Putamen (tissue), 1 donor: ENCODE data around the gene IFNA14.
A peak's percentile ranks its signal among the peaks of the same experiment; 100 is the strongest.
"Not testable (repeated sequence)": the region's sequence is repeated elsewhere in the genome, so short reads cannot be mapped to it uniquely, and the experiment has no call there.

Experiments used
- DNase-seq: peaks from one replicate; pipeline ENCODE4 v3.0.0-alpha.2; 2016; ENCODE audit warnings: low spot score

The IFNA14 gene

DNA sequence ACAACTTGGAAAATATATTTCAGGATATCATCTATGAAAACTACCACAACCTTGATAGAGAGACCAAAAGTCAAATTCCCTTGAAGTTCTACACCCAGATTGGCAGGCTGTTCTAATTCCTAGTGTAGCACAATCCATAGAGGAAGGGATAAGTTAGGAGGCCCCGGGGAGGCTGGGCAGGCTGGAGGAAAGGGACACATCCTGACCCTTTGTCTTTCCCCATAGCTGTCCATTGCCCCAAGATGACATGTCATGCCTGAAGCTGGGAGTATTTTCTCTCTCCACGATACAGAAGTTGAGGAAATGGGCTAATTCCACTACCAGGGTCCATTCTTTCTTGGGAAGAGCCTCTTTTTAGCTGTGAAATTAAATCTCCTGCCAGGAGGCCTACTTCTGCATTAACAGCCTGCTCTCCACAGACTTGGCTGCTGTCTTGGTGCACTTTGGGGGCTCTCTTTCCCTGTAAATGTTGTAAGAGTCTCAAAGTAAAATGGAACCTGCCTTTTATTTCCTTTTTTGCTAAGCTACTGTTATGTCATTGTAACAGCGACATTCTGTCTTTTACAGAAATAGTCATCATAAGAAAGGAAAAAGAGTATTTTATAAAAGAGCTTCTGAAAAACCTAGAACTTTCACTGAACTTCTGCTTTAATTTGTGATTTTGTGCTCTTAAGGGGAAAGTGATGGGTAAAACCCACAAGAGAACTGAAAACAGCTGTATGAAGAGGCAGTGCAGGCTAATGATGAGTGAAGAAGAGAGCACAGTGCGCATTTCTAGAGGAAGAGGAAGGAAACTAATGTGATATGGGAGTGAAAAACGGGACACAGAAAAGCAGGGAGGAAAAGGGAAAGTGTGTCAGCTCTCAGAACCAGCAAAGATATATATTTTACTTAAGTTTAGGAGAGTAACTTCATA, 26.1 kb downstream of the IFNA14 start:
- DNase-seq = not testable (repeated sequence)

DNA sequence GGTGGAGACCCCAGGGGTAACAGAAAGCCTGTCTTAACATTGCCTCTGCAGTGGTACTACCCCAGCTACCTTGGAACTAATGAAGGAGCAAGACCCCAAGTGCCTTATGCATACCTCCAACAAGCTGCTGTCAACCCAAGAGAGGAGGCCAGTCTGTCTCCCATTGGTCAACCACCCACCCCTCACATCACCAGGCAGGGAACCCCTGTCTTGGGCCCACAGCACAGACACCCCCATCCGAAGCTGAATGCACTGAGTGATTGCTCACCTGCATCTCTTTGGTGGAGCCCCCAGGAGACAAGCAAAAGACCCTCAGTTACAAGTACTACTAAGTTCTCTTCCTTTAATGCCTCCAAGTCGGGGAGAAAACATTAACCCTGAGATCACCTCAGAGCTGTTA, 27.6 kb downstream of the IFNA14 start:
- DNase-seq = not testable (repeated sequence)

- DNase-seq = not testable (repeated sequence)
These were observed 29.0 kb downstream of the IFNA14 start for GRCh38 chr9:21210782-21211181.

DNA sequence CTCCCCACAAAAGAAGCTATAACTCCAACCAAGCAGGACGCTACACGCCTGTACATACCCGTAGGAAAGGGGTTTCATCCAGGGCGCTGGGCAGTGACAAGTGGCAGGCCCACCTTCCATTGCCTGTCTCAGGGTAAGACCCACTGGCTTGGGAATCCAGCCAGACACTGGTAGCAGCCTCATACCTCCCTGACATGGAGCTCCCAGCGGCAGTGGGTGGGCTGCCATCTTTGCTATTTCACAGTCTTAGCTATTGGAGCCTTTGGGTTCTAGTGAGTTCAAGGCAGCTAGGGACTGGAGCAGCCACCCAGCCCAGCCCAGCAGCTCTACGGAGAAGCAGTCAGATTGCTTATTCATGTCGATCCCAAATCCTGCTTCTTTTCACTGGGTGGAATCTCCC, 29.5 kb downstream of the IFNA14 start:
- DNase-seq = no peak

DNA sequence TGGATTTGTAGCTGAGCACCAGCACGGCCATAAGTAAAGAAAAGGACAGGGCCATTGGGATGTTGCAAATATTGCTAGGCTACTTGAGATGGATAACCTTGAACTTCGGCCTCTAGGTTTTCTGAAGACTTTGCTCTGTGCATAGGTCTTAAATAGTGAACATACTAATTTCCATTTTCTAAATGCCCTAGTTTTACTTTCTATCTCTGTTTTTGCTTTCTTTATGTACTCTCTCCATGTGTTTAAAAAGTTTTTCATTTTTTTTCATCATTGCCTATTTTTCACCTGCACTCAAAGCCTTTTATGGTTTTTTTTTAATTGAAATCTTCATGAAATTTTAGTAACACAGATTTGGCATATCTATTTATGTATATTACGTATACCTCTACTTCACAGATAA, 32.8 kb downstream of the IFNA14 start, which contains the start of gene IFNA10:
IFNA10 (minus strand) TSS at position 101 of the 400 bp plus-strand sequence; CDS start at position 55, 46 bp downstream.
- DNase-seq = not testable (repeated sequence)

- DNase-seq = no peak
These were observed 34.6 kb downstream of the IFNA14 start for GRCh38 chr9:21205204-21205603.

GRCh38 chr9:21202105-21202504, 37.7 kb downstream of the IFNA14 start, which contains the start of gene IFNA7:
Gene IFNA7 (minus strand): TSS chr9:21202205. CDS start chr9:21202165, 40 bp downstream.
- DNase-seq = not testable (repeated sequence)

DNA sequence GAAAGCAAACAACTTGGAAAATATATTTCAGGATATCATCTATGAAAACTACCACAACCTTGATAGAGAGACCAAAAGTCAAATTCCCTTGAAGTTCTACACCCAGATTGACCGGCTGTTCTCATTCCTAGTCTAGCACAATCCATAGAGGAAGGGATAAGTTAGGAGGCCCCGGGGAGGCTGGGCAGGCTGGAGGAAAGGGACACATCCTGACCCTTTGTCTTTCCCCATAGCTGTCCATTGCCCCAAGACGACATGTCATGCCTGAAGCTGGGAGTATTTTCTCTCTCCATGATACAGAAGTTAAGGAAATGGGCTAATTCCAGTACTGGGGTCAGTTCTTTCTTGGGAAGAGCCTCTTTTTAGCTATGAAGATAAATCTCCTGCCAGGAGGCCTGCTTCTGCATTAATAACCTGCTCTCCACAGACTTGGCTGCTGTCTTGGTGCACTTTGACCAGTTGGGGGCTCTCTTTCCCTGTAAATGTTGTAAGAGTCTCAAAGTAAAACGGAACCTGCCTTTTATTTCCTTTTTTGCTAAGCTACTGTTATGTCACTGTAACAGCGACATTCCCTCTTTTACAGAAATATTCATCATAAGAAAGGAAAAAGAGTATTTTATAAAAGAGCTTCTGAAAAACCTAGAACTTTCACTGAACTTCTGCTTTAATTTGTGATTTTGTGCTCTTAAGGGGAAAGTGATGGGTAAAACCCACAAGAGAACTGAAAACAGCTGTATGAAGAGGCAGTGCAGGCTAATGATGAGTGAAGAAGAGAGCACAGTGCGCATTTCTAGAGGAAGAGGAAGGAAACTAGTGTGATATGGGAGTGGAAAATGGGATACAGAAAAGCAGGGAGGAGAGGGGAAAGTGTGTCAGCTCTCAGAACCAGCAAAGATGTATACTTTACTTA, 44.7 kb downstream of the IFNA14 start:
- DNase-seq = peak; percentile 2
